GM19099 (cell line): ENCODE data around the gene JAM3.

Experiments
- POLR2A ChIP-seq: IDR thresholded peaks from 3 replicates; pipeline ENCODE4 v1.6.1; 2011; ENCODE audit warnings: low read depth; ENCODE audit not compliant: insufficient read length; ENCODE audit errors: extremely low read depth

Gene JAM3

GRCh38 chr11:134046681-134047449, 22.0 kb upstream of the JAM3 start:
- no peak for TF ChIP-seq POLR2A

GRCh38 chr11:134047586-134047999, 21.3 kb upstream of the JAM3 start:
- TF ChIP-seq POLR2A = no peak

- TF ChIP-seq POLR2A = no peak
Observed at GRCh38 chr11:134048028-134048427, 20.8 kb upstream of the JAM3 start.

GRCh38 chr11:134049303-134049702, 19.6 kb upstream of the JAM3 start:
- TF ChIP-seq POLR2A = no peak

- no peak for TF ChIP-seq POLR2A
Observed at GRCh38 chr11:134050541-134051383, 18.1 kb upstream of the JAM3 start.

GRCh38 chr11:134052395-134052987, 16.4 kb upstream of the JAM3 start:
- TF ChIP-seq POLR2A = no peak

GRCh38 chr11:134052988-134053945, 15.6 kb upstream of the JAM3 start:
- no peak for TF ChIP-seq POLR2A

- TF ChIP-seq POLR2A = no peak
Observed at GRCh38 chr11:134055029-134055428, 13.8 kb upstream of the JAM3 start.

GRCh38 chr11:134060316-134060715, 8.6 kb upstream of the JAM3 start:
- no peak for TF ChIP-seq POLR2A

- TF ChIP-seq POLR2A = no peak
Observed at GRCh38 chr11:134062265-134063123, 6.4 kb upstream of the JAM3 start.

GRCh38 chr11:134063124-134063495, 5.8 kb upstream of the JAM3 start:
- TF ChIP-seq POLR2A = no peak

GRCh38 chr11:134063991-134064747, 4.7 kb upstream of the JAM3 start:
- no peak for TF ChIP-seq POLR2A

- TF ChIP-seq POLR2A = no peak
Observed at GRCh38 chr11:134065381-134065780, 3.5 kb upstream of the JAM3 start.
